ENCODE results near the gene BBOX1.

DNA sequence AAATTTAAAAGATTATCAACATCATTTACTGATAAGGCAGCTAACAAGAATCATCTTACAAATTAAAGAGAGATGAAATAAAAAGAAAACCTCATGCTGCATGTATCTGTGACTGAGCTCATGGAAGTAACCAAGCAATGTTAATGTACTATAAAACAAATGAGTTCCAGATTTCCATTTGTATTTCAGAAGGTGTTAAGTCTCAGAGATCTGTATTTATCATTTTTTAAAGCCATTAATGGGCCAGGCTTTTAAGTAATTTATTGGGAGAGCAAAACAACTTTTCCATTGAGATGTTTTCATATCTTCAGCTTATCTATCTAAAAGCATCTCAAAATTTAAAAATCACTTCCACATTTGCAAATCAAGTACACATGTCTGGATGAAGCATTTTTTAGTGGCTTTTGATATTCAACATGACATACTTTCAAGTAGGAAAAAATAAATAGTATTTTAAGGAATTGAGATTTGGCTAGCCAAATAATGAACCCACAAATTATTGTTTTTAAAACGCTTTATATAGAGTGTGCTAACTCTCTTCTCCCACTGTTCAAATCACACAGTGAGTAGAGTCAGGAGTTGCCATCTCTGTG is 17.9 kb upstream of the BBOX1 start:
- TF ChIP-seq, protein P1, sequence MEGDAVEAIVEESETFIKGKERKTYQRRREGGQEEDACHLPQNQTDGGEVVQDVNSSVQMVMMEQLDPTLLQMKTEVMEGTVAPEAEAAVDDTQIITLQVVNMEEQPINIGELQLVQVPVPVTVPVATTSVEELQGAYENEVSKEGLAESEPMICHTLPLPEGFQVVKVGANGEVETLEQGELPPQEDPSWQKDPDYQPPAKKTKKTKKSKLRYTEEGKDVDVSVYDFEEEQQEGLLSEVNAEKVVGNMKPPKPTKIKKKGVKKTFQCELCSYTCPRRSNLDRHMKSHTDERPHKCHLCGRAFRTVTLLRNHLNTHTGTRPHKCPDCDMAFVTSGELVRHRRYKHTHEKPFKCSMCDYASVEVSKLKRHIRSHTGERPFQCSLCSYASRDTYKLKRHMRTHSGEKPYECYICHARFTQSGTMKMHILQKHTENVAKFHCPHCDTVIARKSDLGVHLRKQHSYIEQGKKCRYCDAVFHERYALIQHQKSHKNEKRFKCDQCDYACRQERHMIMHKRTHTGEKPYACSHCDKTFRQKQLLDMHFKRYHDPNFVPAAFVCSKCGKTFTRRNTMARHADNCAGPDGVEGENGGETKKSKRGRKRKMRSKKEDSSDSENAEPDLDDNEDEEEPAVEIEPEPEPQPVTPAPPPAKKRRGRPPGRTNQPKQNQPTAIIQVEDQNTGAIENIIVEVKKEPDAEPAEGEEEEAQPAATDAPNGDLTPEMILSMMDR (IDR thresholded peaks at IDR 0.05) = no peak
- no peak for TF ChIP-seq POLR2A (IDR thresholded peaks at IDR 0.05)
